Stimulated activated naive CD4-positive, alpha-beta T cell treated with Interleukin-2 at 50 U/mL for 16 hours (primary cell): ENCODE results near the gene UNCX.
"Not testable (repeated sequence)": the region's sequence is repeated elsewhere in the genome, so short reads cannot be mapped to it uniquely, and the experiment has no call there.

Experiments
- DNase-seq: peaks from one replicate; lab custom pipeline; 2025; lab: John Stamatoyannopoulos, UW

UNCX gene

GRCh38 chr7:1278543-1278942 is 45.9 kb downstream of the UNCX start:
- DNase-seq: no peak

GRCh38 chr7:1279041-1279440 is 46.4 kb downstream of the UNCX start:
- DNase-seq: no peak

- not testable (repeated sequence) for DNase-seq
These were observed 47.2 kb downstream of the UNCX start for GRCh38 chr7:1279895-1280294.

- DNase-seq: no peak
These were observed 48.4 kb downstream of the UNCX start for GRCh38 chr7:1281068-1281467.

GRCh38 chr7:1282679-1283078 is 50.0 kb downstream of the UNCX start:
- DNase-seq: no peak

GRCh38 chr7:1283337-1283736 is 50.7 kb downstream of the UNCX start:
- no peak for DNase-seq

- DNase-seq: no peak
These were observed 51.5 kb downstream of the UNCX start for GRCh38 chr7:1283941-1284742.

- no peak for DNase-seq
These were observed 52.2 kb downstream of the UNCX start for GRCh38 chr7:1284743-1285458.

GRCh38 chr7:1285556-1286301 is 53.1 kb downstream of the UNCX start:
- no peak for DNase-seq
